Measurements from ENCODE around the gene NUBP2. TPM values are rescaled to one million over a fixed set of nuclear protein-coding genes. Genes with fewer than 3 reads are reported as not detected.

NUBP2 gene
- total and polyA plus RNA-seq, 2 experiments from 2014 or later = 79.4 to 175 TPM

GRCh38 chr16:1784977-1785845 lies 2.5 kb downstream of the NUBP2 start (continued):
- no peak for TF ChIP-seq ZNF462 (CRISPR knock-in tag; IDR thresholded peaks at IDR 0.05)
- no peak for TF ChIP-seq ETS1 (IDR thresholded peaks at IDR 0.05)
- no peak for TF ChIP-seq NANOG (IDR thresholded peaks at IDR 0.05; ENCODE audit: borderline replicate concordance)
- TF ChIP-seq JUNB (IDR thresholded peaks at IDR 0.05; ENCODE audit: unreplicated experiment) = no peak
- no peak for TF ChIP-seq POLR2AphosphoS5 (IDR thresholded peaks at IDR 0.05; ENCODE audit: low read depth)
- no peak for TF ChIP-seq EZH2phosphoT487 (IDR thresholded peaks at IDR 0.05; ENCODE audit: unreplicated experiment)
- TF ChIP-seq ZNF114 (CRISPR knock-in tag; IDR thresholded peaks at IDR 0.05) = no peak
- no peak for TF ChIP-seq CREB1 (CRISPR knock-in tag; IDR thresholded peaks at IDR 0.05; ENCODE audit: low read depth)

GRCh38 chr16:1785846-1786170 lies 3.0 kb downstream of the NUBP2 start:
- Mint-ChIP-seq H3K9me3 (peaks cover 10% of the 10 kb centered on the region; the same call in 2 of the 3 replicates), H3K27me3 (ENCODE audit: insufficient read depth, low read depth, poor library complexity) (peaks cover 24% of the 10 kb centered on the region), H3K4me3 (no peak overlapping the region), H3K27ac (no peak overlapping the region), H3K36me3 (ENCODE audit: low read depth) (peaks cover 16% of the 10 kb centered on the region), H3K4me1 (peaks cover 5% of the 10 kb centered on the region)
- DNase-seq (ENCODE audit: low spot score) (no peak), ATAC-seq (no peak)
- no peak overlapping the region for H3K4me3 ChIP-seq
- no peak overlapping the region for H2AFZ ChIP-seq
- H3F3A ChIP-seq (replicated peaks; ENCODE audit: low read depth) = 0 out of 2 replicates have a peak, but pooled peaks cover 3% of the 10 kb centered on the region
- peaks cover 4% of the 10 kb centered on the region; the same call in 1 of the 2 replicates for H3K4me1 ChIP-seq (ENCODE audit: insufficient read depth)
- peaks cover 35% of the 10 kb centered on the region for H3K79me2 ChIP-seq (replicated peaks; ENCODE audit: insufficient read depth)
- peaks cover 16% of the 10 kb centered on the region for H4K20me1 ChIP-seq (replicated peaks; ENCODE audit: insufficient read depth)
- no peaks in the 10 kb centered on the region for H3K27me3 ChIP-seq (ENCODE audit: insufficient read depth)
- H3K36me3 ChIP-seq (ENCODE audit: insufficient read depth) = no peaks in the 10 kb centered on the region
- no peaks in the 10 kb centered on the region for H3K9me2 ChIP-seq (ENCODE audit: insufficient read depth)
- H3K4me2 ChIP-seq = no peak overlapping the region
- no peak overlapping the region for H3K27ac ChIP-seq (ENCODE audit: low read depth)
- TF ChIP-seq ZNF462 (CRISPR knock-in tag; IDR thresholded peaks at IDR 0.05) (no peak), CREB1 (CRISPR knock-in tag; IDR thresholded peaks at IDR 0.05; ENCODE audit: low read depth) (no peak)
